Measurements from ENCODE around the gene PRPF31. TPM values are rescaled to one million over a fixed set of nuclear protein-coding genes. Genes with fewer than 3 reads are reported as not detected.

The PRPF31 gene
- total and polyA plus RNA-seq, 5 donors from 2014 or later, result 57.8 to 74.8 (median 65.6) TPM

- no peak within 1 kb of the TSS for H3K27ac Mint-ChIP-seq
- no peak for ATAC-seq (ENCODE audit: low read depth in 2 of 2)
Measured at GRCh38 chr19:54172471-54173358, 57.2 kb downstream of the PRPF31 start, which contains the start of gene TMC4. Gene TMC4, minus strand, starts transcription at chr19:54173160. Its CDS starts 43 bp downstream, at chr19:54173117.

GRCh38 chr19:54173359-54173699 lies 57.8 kb downstream of the PRPF31 start:
- peaks cover 9% of the 10 kb centered on the region for H3K36me3 Mint-ChIP-seq
- DNase-seq (no peak), ATAC-seq (ENCODE audit: low read depth in 2 of 2) (no peak)
- H3K27me3 Mint-ChIP-seq, result peaks cover 4% of the 10 kb centered on the region
- Histone ChIP-seq H3K27ac (ENCODE audit: insufficient read depth, low read length, poor library complexity, severe bottlenecking) (no peak overlapping the region), H3K4me1 (ENCODE audit: control insufficient read depth, insufficient read depth, low read length, poor library complexity, severe bottlenecking) (peaks cover 11% of the 10 kb centered on the region), H3K9me3 (ENCODE audit: control insufficient read depth in 2 of 2, low read length in 2 of 2) (no peaks in the 10 kb centered on the region), H3K27me3 (ENCODE audit: control insufficient read depth, insufficient read depth, low read length) (no peaks in the 10 kb centered on the region), H3K36me3 (ENCODE audit: control insufficient read depth, insufficient read depth, low read length) (no peaks in the 10 kb centered on the region), H3K4me3 (ENCODE audit: low read depth, low read length) (no peak overlapping the region)
- H3K4me1 Mint-ChIP-seq, result peaks cover 0 to 9% (median under 1%) of the 10 kb centered on the region in 4 donors
- H3K27ac Mint-ChIP-seq, result no peak overlapping the region
- H3K4me3 Mint-ChIP-seq, result no peak overlapping the region
- no peaks in the 10 kb centered on the region for H3K9me3 Mint-ChIP-seq

More at GRCh38 chr19:54172471-54173358, 57.2 kb downstream of the PRPF31 start, which contains the start of gene TMC4:
- H3K36me3 Mint-ChIP-seq, result peaks cover 5% of the 10 kb centered on the region
- no peak within 1 kb of the TSS for H3K4me3 Mint-ChIP-seq
- no peaks in the 10 kb centered on the region for H3K9me3 ChIP-seq (ENCODE audit: control insufficient read depth in 2 of 2, low read length in 2 of 2)
- no peak within 1 kb of the TSS for H3K27ac ChIP-seq (ENCODE audit: insufficient read depth, low read length, poor library complexity, severe bottlenecking)
- H3K4me3 ChIP-seq (ENCODE audit: low read depth, low read length), result no peak within 1 kb of the TSS
- H3K27me3 ChIP-seq (ENCODE audit: control insufficient read depth, insufficient read depth, low read length), result no peaks in the 10 kb centered on the region
- H3K36me3 ChIP-seq (ENCODE audit: control insufficient read depth, insufficient read depth, low read length), result no peaks in the 10 kb centered on the region
- H3K4me1 ChIP-seq (ENCODE audit: control insufficient read depth, insufficient read depth, low read length, poor library complexity, severe bottlenecking), result peaks cover 13% of the 10 kb centered on the region
- peak in 1 of 3 donors; percentile 34 for DNase-seq
- H3K9me3 Mint-ChIP-seq, result no peaks in the 10 kb centered on the region
- H3K27me3 Mint-ChIP-seq, result peaks cover 4% of the 10 kb centered on the region
- H3K4me1 Mint-ChIP-seq, result peaks cover 0 to 11% (median 0%) of the 10 kb centered on the region in 4 donors

GRCh38 chr19:54173951-54174834 lies 58.6 kb downstream of the PRPF31 start:
- no peak for DNase-seq

GRCh38 chr19:54178581-54179261 lies 63.2 kb downstream of the PRPF31 start:
- Mint-ChIP-seq H3K27me3 (no peaks in the 10 kb centered on the region), H3K4me1 (peaks cover 0 to 2% (median under 1%) of the 10 kb centered on the region in 4 donors), H3K27ac (peak overlapping the region in 1 of 3 donors; percentile 65), H3K36me3 (peaks cover 10% of the 10 kb centered on the region), H3K9me3 (peaks cover 0 to 3% (median 0%) of the 10 kb centered on the region in 7 donors), H3K4me3 (no peak overlapping the region)
- no peaks in the 10 kb centered on the region for H3K27me3 ChIP-seq (ENCODE audit: control insufficient read depth, insufficient read depth, low read length)
- no peaks in the 10 kb centered on the region for H3K4me1 ChIP-seq (ENCODE audit: control insufficient read depth, insufficient read depth, low read length, poor library complexity, severe bottlenecking)
- DNase-seq (peak in 2 of 3 donors; percentile 43 to 46), ATAC-seq (ENCODE audit: low read depth in 2 of 2) (peak; percentile 74 to 76)
- no peaks in the 10 kb centered on the region for H3K9me3 ChIP-seq (ENCODE audit: control insufficient read depth in 2 of 2, low read length in 2 of 2)
- no peak overlapping the region for H3K27ac ChIP-seq (ENCODE audit: insufficient read depth, low read length, poor library complexity, severe bottlenecking)
- no peak overlapping the region for H3K4me3 ChIP-seq (ENCODE audit: low read depth, low read length)
- no peaks in the 10 kb centered on the region for H3K36me3 ChIP-seq (ENCODE audit: control insufficient read depth, insufficient read depth, low read length)

More at GRCh38 chr19:54173951-54174834, 58.6 kb downstream of the PRPF31 start:
- no peak overlapping the region for H3K4me3 Mint-ChIP-seq
- Histone ChIP-seq H3K27ac (ENCODE audit: insufficient read depth, low read length, poor library complexity, severe bottlenecking) (no peak overlapping the region), H3K9me3 (ENCODE audit: control insufficient read depth in 2 of 2, low read length in 2 of 2) (no peaks in the 10 kb centered on the region), H3K36me3 (ENCODE audit: control insufficient read depth, insufficient read depth, low read length) (no peaks in the 10 kb centered on the region), H3K4me3 (ENCODE audit: low read depth, low read length) (no peak overlapping the region), H3K4me1 (ENCODE audit: control insufficient read depth, insufficient read depth, low read length, poor library complexity, severe bottlenecking) (peaks cover 7% of the 10 kb centered on the region), H3K27me3 (ENCODE audit: control insufficient read depth, insufficient read depth, low read length) (no peaks in the 10 kb centered on the region)
- peaks cover 4% of the 10 kb centered on the region for H3K27me3 Mint-ChIP-seq
- ATAC-seq (ENCODE audit: low read depth in 2 of 2), result no peak
- no peaks in the 10 kb centered on the region for H3K9me3 Mint-ChIP-seq
- peaks cover 10% of the 10 kb centered on the region for H3K36me3 Mint-ChIP-seq
- H3K4me1 Mint-ChIP-seq, result peaks cover 0 to 7% (median under 1%) of the 10 kb centered on the region in 4 donors
- peak overlapping the region in 1 of 3 donors; percentile 56 for H3K27ac Mint-ChIP-seq

GRCh38 chr19:54179262-54179852 lies 63.8 kb downstream of the PRPF31 start:
- no peak overlapping the region for H3K27ac ChIP-seq (ENCODE audit: insufficient read depth, low read length, poor library complexity, severe bottlenecking)

GRCh38 chr19:54179921-54180461 lies 64.4 kb downstream of the PRPF31 start:
- no peaks in the 10 kb centered on the region for H3K4me1 ChIP-seq (ENCODE audit: control insufficient read depth, insufficient read depth, low read length, poor library complexity, severe bottlenecking)
- no peaks in the 10 kb centered on the region for H3K36me3 ChIP-seq (ENCODE audit: control insufficient read depth, insufficient read depth, low read length)
- no peak overlapping the region for H3K27ac Mint-ChIP-seq
- H3K4me3 Mint-ChIP-seq, result no peak overlapping the region
- ATAC-seq (ENCODE audit: low read depth in 2 of 2) (no peak), DNase-seq (no peak)
- H3K4me3 ChIP-seq (ENCODE audit: low read depth, low read length), result no peak overlapping the region
- no peaks in the 10 kb centered on the region for H3K27me3 Mint-ChIP-seq
- peaks cover 0 to 2% (median under 1%) of the 10 kb centered on the region in 4 donors for H3K4me1 Mint-ChIP-seq
- no peaks in the 10 kb centered on the region for H3K27me3 ChIP-seq (ENCODE audit: control insufficient read depth, insufficient read depth, low read length)
- no peaks in the 10 kb centered on the region for H3K9me3 ChIP-seq (ENCODE audit: control insufficient read depth in 2 of 2, low read length in 2 of 2)
- no peak overlapping the region for H3K27ac ChIP-seq (ENCODE audit: insufficient read depth, low read length, poor library complexity, severe bottlenecking)
- peaks cover 17% of the 10 kb centered on the region for H3K36me3 Mint-ChIP-seq
- peaks cover 0 to 3% (median 0%) of the 10 kb centered on the region in 7 donors for H3K9me3 Mint-ChIP-seq

More at GRCh38 chr19:54179262-54179852, 63.8 kb downstream of the PRPF31 start:
- no peaks in the 10 kb centered on the region for H3K27me3 ChIP-seq (ENCODE audit: control insufficient read depth, insufficient read depth, low read length)
- no peaks in the 10 kb centered on the region for H3K27me3 Mint-ChIP-seq
- DNase-seq (no peak), ATAC-seq (ENCODE audit: low read depth in 2 of 2) (no peak)
- no peak overlapping the region for H3K4me3 ChIP-seq (ENCODE audit: low read depth, low read length)
- H3K36me3 Mint-ChIP-seq, result peaks cover 17% of the 10 kb centered on the region
- no peaks in the 10 kb centered on the region for H3K9me3 ChIP-seq (ENCODE audit: control insufficient read depth in 2 of 2, low read length in 2 of 2)
- H3K27ac Mint-ChIP-seq, result no peak overlapping the region
- peaks cover 0 to 3% (median 0%) of the 10 kb centered on the region in 7 donors for H3K9me3 Mint-ChIP-seq
- no peaks in the 10 kb centered on the region for H3K4me1 ChIP-seq (ENCODE audit: control insufficient read depth, insufficient read depth, low read length, poor library complexity, severe bottlenecking)
- H3K36me3 ChIP-seq (ENCODE audit: control insufficient read depth, insufficient read depth, low read length), result no peaks in the 10 kb centered on the region
- peaks cover 0 to 2% (median under 1%) of the 10 kb centered on the region in 4 donors for H3K4me1 Mint-ChIP-seq
- no peak overlapping the region for H3K4me3 Mint-ChIP-seq

Data from CD4-positive, CD25-positive, alpha-beta regulatory T cell (primary cell).